H9 (cell line): Measurements from ENCODE around the gene DDX55. TPM values are rescaled to one million over a fixed set of nuclear protein-coding genes. Genes with fewer than 3 reads are reported as not detected.
"Not testable (repeated sequence)": the region's sequence is repeated elsewhere in the genome, so short reads cannot be mapped to it uniquely, and the experiment has no call there.

Experiments used
- DNase-seq: peaks from one replicate; pipeline ENCODE4 v3.0.0-alpha.2; 2017
- H2AFZ ChIP-seq: one replicate; pipeline ENCODE4 v1.6.1; 2013; ENCODE audit warnings: mild to moderate bottlenecking, low read length, control low read depth, moderate library complexity
- H2AK5ac ChIP-seq: 2 replicates; pipeline ENCODE4 v1.6.1; 2013; ENCODE audit warnings: low read length, control low read depth, mixed read lengths; ENCODE audit not compliant: insufficient read length
- H2BK120ac ChIP-seq: one replicate; pipeline ENCODE4 v1.6.1; 2013; ENCODE audit warnings: low read depth, mild to moderate bottlenecking, low read length, control low read depth, inconsistent platforms; ENCODE audit not compliant: poor library complexity, severe bottlenecking
- H2BK12ac ChIP-seq: 2 replicates; pipeline ENCODE4 v1.6.1; 2013; ENCODE audit warnings: low read length, control low read depth, mixed read lengths, low read depth; ENCODE audit not compliant: insufficient read length
- H2BK15ac ChIP-seq: 2 replicates; pipeline ENCODE4 v1.6.1; 2013; ENCODE audit warnings: low read depth, low read length, control low read depth
- H2BK20ac ChIP-seq: one replicate; pipeline ENCODE4 v1.6.1; 2013; ENCODE audit warnings: low read depth, mild to moderate bottlenecking, low read length, control low read depth, inconsistent platforms; ENCODE audit not compliant: poor library complexity, severe bottlenecking
- H2BK5ac ChIP-seq: 2 replicates; pipeline ENCODE4 v1.6.1; 2013; ENCODE audit warnings: low read length, control low read depth, mixed read lengths; ENCODE audit not compliant: insufficient read length
- H3K14ac ChIP-seq: 2 replicates; pipeline ENCODE4 v1.6.1; 2013; ENCODE audit warnings: low read length, control low read depth; ENCODE audit not compliant: insufficient read depth
- H3K18ac ChIP-seq: 2 replicates; pipeline ENCODE4 v1.6.1; 2013; ENCODE audit warnings: low read depth, mild to moderate bottlenecking, mixed read lengths, low read length, control low read depth; ENCODE audit not compliant: insufficient read length
- H3K23ac ChIP-seq: 2 replicates; pipeline ENCODE4 v1.6.1; 2013; ENCODE audit warnings: low read length, control low read depth, mixed read lengths, low read depth; ENCODE audit not compliant: insufficient read length
- H3K23me2 ChIP-seq: 2 replicates; pipeline ENCODE4 v1.6.1; 2013; ENCODE audit warnings: low read depth, mild to moderate bottlenecking, mixed read lengths, low read length, control low read depth; ENCODE audit not compliant: insufficient read length, poor library complexity, severe bottlenecking
- H3K27ac ChIP-seq: 2 replicates; pipeline ENCODE4 v1.5.1; 2013; ENCODE audit warnings: low read length, control low read depth, mixed read lengths, low read depth; ENCODE audit not compliant: insufficient read length
- H3K27me3 ChIP-seq: 2 replicates; pipeline ENCODE4 v1.6.1; 2013; ENCODE audit warnings: low read length, control low read depth, inconsistent platforms; ENCODE audit not compliant: insufficient read depth
- H3K4ac ChIP-seq: 2 replicates; pipeline ENCODE4 v1.6.1; 2013; ENCODE audit warnings: low read depth, mild to moderate bottlenecking, control low read depth, inconsistent platforms, low read length, moderate library complexity
- H3K4me1 ChIP-seq: 2 replicates; pipeline ENCODE4 v1.6.1; 2013; ENCODE audit warnings: low read length, control low read depth, inconsistent platforms; ENCODE audit not compliant: insufficient read depth
- H3K4me2 ChIP-seq: 2 replicates; pipeline ENCODE4 v1.6.1; 2013; ENCODE audit warnings: low read length, control low read depth, mixed read lengths; ENCODE audit not compliant: insufficient read length, insufficient read depth
- H3K56ac ChIP-seq: 2 replicates; pipeline ENCODE4 v1.6.1; 2013; ENCODE audit warnings: low read depth, mild to moderate bottlenecking, mixed read lengths, low read length, control low read depth; ENCODE audit not compliant: insufficient read length
- H3K79me1 ChIP-seq: 2 replicates; pipeline ENCODE4 v1.6.1; 2013; ENCODE audit warnings: low read depth, mild to moderate bottlenecking, moderate library complexity, low read length, control low read depth, inconsistent platforms; ENCODE audit not compliant: insufficient read depth, poor library complexity, severe bottlenecking
- H3K79me2 ChIP-seq: 2 replicates; pipeline ENCODE4 v1.6.1; 2013; ENCODE audit warnings: low read length, control low read depth, inconsistent platforms; ENCODE audit not compliant: insufficient read depth
- H3K9ac ChIP-seq: 2 replicates; pipeline ENCODE4 v1.6.1; 2013; ENCODE audit warnings: low read length, control low read depth, mixed read lengths; ENCODE audit not compliant: insufficient read length; ENCODE audit errors: extremely low read depth
- H3K9me3 ChIP-seq: one replicate; pipeline ENCODE4 v1.6.1; 2013; ENCODE audit warnings: low read depth, low read length, inconsistent platforms; ENCODE audit not compliant: control insufficient read depth
- H3T11ph ChIP-seq: one replicate; pipeline ENCODE4 v1.6.1; 2013; ENCODE audit warnings: mild to moderate bottlenecking, low read length, control low read depth, inconsistent platforms
- H4K20me1 ChIP-seq: one replicate; pipeline ENCODE4 v1.6.1; 2013; ENCODE audit not compliant: control insufficient read depth, insufficient read length, insufficient read depth
- H4K5ac ChIP-seq: 2 replicates; pipeline ENCODE4 v1.6.1; 2013; ENCODE audit warnings: low read depth, mild to moderate bottlenecking, mixed read lengths, low read length, control low read depth; ENCODE audit not compliant: insufficient read length
- H4K8ac ChIP-seq: replicated peaks from 2 replicates; pipeline ENCODE4 v1.6.1; 2013; ENCODE audit warnings: low read length, control low read depth, mixed read lengths, low read depth; ENCODE audit not compliant: insufficient read length
- H4K91ac ChIP-seq: 2 replicates; pipeline ENCODE4 v1.6.1; 2013; ENCODE audit warnings: low read depth, mild to moderate bottlenecking, moderate library complexity, mixed read lengths, low read length, control low read depth; ENCODE audit not compliant: insufficient read length
- H3K27ac Mint-ChIP-seq, 3 experiments: 2 replicates in 2 of 3; 3 replicates in 1 of 3; pipeline ENCODE4 v1.8.0; 2020 to 2021; ENCODE audit warnings: mixed read lengths in 3 of 3, mild to moderate bottlenecking in 1 of 3, moderate library complexity in 1 of 3
- H3K27me3 Mint-ChIP-seq: 2 replicates; pipeline ENCODE4 v1.8.0; 2021; ENCODE audit warnings: low read depth, mild to moderate bottlenecking, moderate library complexity, mixed read lengths
- H3K36me3 Mint-ChIP-seq, 3 experiments: 2 replicates in 2 of 3; 3 replicates in 1 of 3; pipeline ENCODE4 v1.8.0; 2020 to 2021; ENCODE audit warnings: low read depth in 3 of 3, mixed read lengths in 3 of 3; ENCODE audit not compliant: insufficient read depth in 1 of 3
- H3K4me1 Mint-ChIP-seq, 2 experiments: 2 replicates each; pipeline ENCODE4 v1.8.0; 2020; ENCODE audit warnings: mixed read lengths in 2 of 2
- H3K4me3 Mint-ChIP-seq, 2 experiments: 2 replicates in 1 of 2; 3 replicates in 1 of 2; pipeline ENCODE4 v1.8.0; 2020 to 2021; ENCODE audit warnings: mild to moderate bottlenecking in 2 of 2, mixed read lengths in 2 of 2, moderate library complexity in 1 of 2
- H3K9me3 Mint-ChIP-seq, 2 experiments: 2 replicates in 1 of 2; 3 replicates in 1 of 2; pipeline ENCODE4 v1.8.0; 2020; ENCODE audit warnings: mild to moderate bottlenecking in 2 of 2, mixed read lengths in 2 of 2, moderate library complexity in 1 of 2
- WGBS: extraction: QIAGEN DNeasy Blood & Tissue Kit; methylation state at CpG from one replicate; pipeline ENCODE4 v1.1.7; 2013; ENCODE audit warnings: missing lambda C conversion rate, low lambda C conversion rate, mixed read lengths; ENCODE audit not compliant: insufficient read length; ENCODE audit errors: extremely low coverage; 5-methylcytosine and 5-hydroxymethylcytosine counted together
- total RNA-seq: library from RNA; stranded (reverse); gene quantifications from 2 replicates; pipeline ENCODE4 v1.2.1, GENCODE V29; 2021

Gene DDX55
- total RNA-seq, 1 experiment from 2014 or later = 51.7 TPM

- not testable (repeated sequence) for H2BK5ac ChIP-seq, H3K79me2 ChIP-seq, H2BK20ac ChIP-seq, H3K9me3 ChIP-seq, H2BK12ac ChIP-seq, H3K4me3 Mint-ChIP-seq, H3K79me1 ChIP-seq, H3K23ac ChIP-seq, H3K4ac ChIP-seq, H3T11ph ChIP-seq, H4K5ac ChIP-seq, H3K4me1 ChIP-seq, H3K9ac ChIP-seq, H2AFZ ChIP-seq, H2BK120ac ChIP-seq, H3K14ac ChIP-seq, H3K27me3 ChIP-seq, H3K56ac ChIP-seq, H4K20me1 ChIP-seq, H2BK15ac ChIP-seq, H3K27ac Mint-ChIP-seq, H3K23me2 ChIP-seq, H3K4me1 Mint-ChIP-seq, H2AK5ac ChIP-seq, DNase-seq, H4K8ac ChIP-seq, H3K4me2 ChIP-seq, H3K27ac ChIP-seq, H4K91ac ChIP-seq, H3K9me3 Mint-ChIP-seq, H3K18ac ChIP-seq, H3K36me3 Mint-ChIP-seq
- WGBS = no CpG with 5 or more reads among the region's 5 CpGs
- peaks cover 17% of the 10 kb centered on the region for H3K27me3 Mint-ChIP-seq
These were observed 47.1 kb upstream of the DDX55 start for GRCh38 chr12:123554843-123555242.

GRCh38 chr12:123558487-123558886, 43.4 kb upstream of the DDX55 start:
- peaks cover 16% of the 10 kb centered on the region for H3K27me3 Mint-ChIP-seq
- H2AK5ac ChIP-seq, H3K9me3 ChIP-seq, H3K27ac ChIP-seq, H3K4me1 Mint-ChIP-seq, H2BK120ac ChIP-seq, H3K27me3 ChIP-seq, H3K9me3 Mint-ChIP-seq, H3K79me2 ChIP-seq, H3K4me2 ChIP-seq, H3K23me2 ChIP-seq, H4K20me1 ChIP-seq, DNase-seq, H2BK20ac ChIP-seq, H3K56ac ChIP-seq, H3K14ac ChIP-seq, H3K4me1 ChIP-seq, H3K27ac Mint-ChIP-seq, H3K79me1 ChIP-seq, H2BK15ac ChIP-seq, H3K36me3 Mint-ChIP-seq, H2BK5ac ChIP-seq, H3K4me3 Mint-ChIP-seq, H4K5ac ChIP-seq, H2BK12ac ChIP-seq, H3T11ph ChIP-seq, H3K4ac ChIP-seq, H4K8ac ChIP-seq, H3K18ac ChIP-seq, H3K23ac ChIP-seq, H4K91ac ChIP-seq, H3K9ac ChIP-seq, H2AFZ ChIP-seq: not testable (repeated sequence)
- WGBS = no CpG with 5 or more reads among the region's 14 CpGs
